TTC549 (cell line): Measurements from ENCODE around the gene MAGEA4.
"Not testable (repeated sequence)": the region's sequence is repeated elsewhere in the genome, so short reads cannot be mapped to it uniquely, and the experiment has no call there.

ENCODE experiments used
- FAIRE-seq: peaks from 2 replicates; lab custom pipeline; 2012; peaks lifted over from hg19 to GRCh38; lab: Jason Lieb, UNC

Gene MAGEA4

GRCh38 chrX:151912780-151913179 is at the start of gene MAGEA4:
Gene MAGEA4 (plus strand): TSS chrX:151912889. CDS start chrX:151923665, 10,776 bp downstream.
- FAIRE-seq, result no peak

- no peak for FAIRE-seq
These were observed 42.1 kb upstream of the MAGEA4 start for GRCh38 chrX:151870602-151871001.

GRCh38 chrX:151871244-151871643 is 41.4 kb upstream of the MAGEA4 start:
- no peak for FAIRE-seq

- FAIRE-seq, result no peak
These were observed 39.6 kb upstream of the MAGEA4 start for GRCh38 chrX:151873096-151873495.

GRCh38 chrX:151875270-151876026 is 37.2 kb upstream of the MAGEA4 start:
- FAIRE-seq, result no peak

- no peak for FAIRE-seq
These were observed 34.1 kb upstream of the MAGEA4 start for GRCh38 chrX:151878574-151878973.

GRCh38 chrX:151879856-151880255 is 32.8 kb upstream of the MAGEA4 start:
- FAIRE-seq, result no peak

- FAIRE-seq, result no peak
These were observed 31.8 kb upstream of the MAGEA4 start for GRCh38 chrX:151880895-151881294.

- no peak for FAIRE-seq
These were observed 23.3 kb upstream of the MAGEA4 start for GRCh38 chrX:151889421-151889820.

GRCh38 chrX:151896734-151897474 is 15.8 kb upstream of the MAGEA4 start:
- FAIRE-seq, result no peak

GRCh38 chrX:151899622-151900021 is 13.1 kb upstream of the MAGEA4 start:
- no peak for FAIRE-seq

GRCh38 chrX:151901826-151902225 is 10.9 kb upstream of the MAGEA4 start:
- FAIRE-seq, result no peak

GRCh38 chrX:151902813-151903591 is 9.7 kb upstream of the MAGEA4 start:
- FAIRE-seq, result no peak

- FAIRE-seq, result no peak
These were observed 7.7 kb upstream of the MAGEA4 start for GRCh38 chrX:151904989-151905388.

- FAIRE-seq, result no peak
These were observed 468 bp upstream of the MAGEA4 start for GRCh38 chrX:151912221-151912620.

GRCh38 chrX:151918736-151919135 is 6.0 kb downstream of the MAGEA4 start:
- FAIRE-seq, result not testable (repeated sequence)

- no peak for FAIRE-seq
These were observed 6.9 kb downstream of the MAGEA4 start for GRCh38 chrX:151919610-151920009.

- FAIRE-seq, result no peak
These were observed 7.4 kb downstream of the MAGEA4 start for GRCh38 chrX:151920101-151920500.

GRCh38 chrX:151920530-151920929 is 7.8 kb downstream of the MAGEA4 start:
- FAIRE-seq, result no peak

GRCh38 chrX:151921292-151921691 is 8.6 kb downstream of the MAGEA4 start:
- FAIRE-seq, result no peak

- FAIRE-seq, result no peak
These were observed 9.2 kb downstream of the MAGEA4 start for GRCh38 chrX:151921866-151922265.

- FAIRE-seq, result no peak
These were observed 10.0 kb downstream of the MAGEA4 start for GRCh38 chrX:151922692-151923091.

GRCh38 chrX:151923648-151924047 is 11.0 kb downstream of the MAGEA4 start:
- no peak for FAIRE-seq
